Vagina (tissue), 2 donors: Measurements from ENCODE around the gene USP49.

Source experiments
- POLR2A ChIP-seq, 2 donors: fragments of 450-650 bp; IDR thresholded peaks; one replicate each; pipeline ENCODE4 v1.6.1; 2017; ENCODE audit warnings: antibody characterized with exemption in 2 of 2, mild to moderate bottlenecking in 2 of 2, moderate library complexity in 2 of 2
- POLR2AphosphoS5 ChIP-seq, 2 donors: sonication (generic); formaldehyde crosslinking; IDR thresholded peaks; one replicate each; pipeline ENCODE4 v1.9.0; 2017; ENCODE audit warnings: antibody characterized with exemption in 2 of 2, mild to moderate bottlenecking in 2 of 2, low read depth in 1 of 2; ENCODE audit not compliant: insufficient read depth in 1 of 2
- TF ChIP-seq, protein P1 (sequence below), 3 experiments: fragments of 450-650 bp in 2 of 3; fragments of 200-600 bp in 1 of 3; sonication (generic) in 1 of 3; IDR thresholded peaks; one replicate each; pipeline ENCODE4 v1.5.1; 2017 to 2019; ENCODE audit warnings: antibody characterized with exemption in 3 of 3, mild to moderate bottlenecking in 2 of 3, moderate library complexity in 2 of 3

DNA sequence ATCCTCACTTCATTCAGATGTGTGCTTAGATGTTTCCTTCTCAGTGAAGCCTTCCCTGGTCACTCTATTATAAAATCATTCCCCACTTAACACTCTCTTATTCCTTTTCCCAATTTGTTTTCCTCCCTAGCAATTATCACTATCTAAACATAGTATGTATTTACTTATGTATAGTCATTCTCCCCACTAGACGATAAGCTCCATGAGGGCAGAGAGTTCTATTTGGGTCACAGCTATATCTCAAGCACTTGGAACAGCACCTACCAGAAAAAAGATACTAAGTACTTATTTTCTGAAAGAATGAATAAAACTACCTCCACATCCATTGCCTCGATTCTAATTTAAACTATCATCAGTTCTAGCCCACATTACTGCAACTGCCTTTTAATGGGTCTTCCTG lies 36.5 kb downstream of the USP49 start:
- TF ChIP-seq POLR2A (IDR thresholded peaks at IDR 0.05) (no peak), POLR2AphosphoS5 (IDR thresholded peaks at IDR 0.05; ENCODE audit: insufficient read depth in 1 of 2, low read depth in 1 of 2) (no peak)
- TF ChIP-seq, protein P1, sequence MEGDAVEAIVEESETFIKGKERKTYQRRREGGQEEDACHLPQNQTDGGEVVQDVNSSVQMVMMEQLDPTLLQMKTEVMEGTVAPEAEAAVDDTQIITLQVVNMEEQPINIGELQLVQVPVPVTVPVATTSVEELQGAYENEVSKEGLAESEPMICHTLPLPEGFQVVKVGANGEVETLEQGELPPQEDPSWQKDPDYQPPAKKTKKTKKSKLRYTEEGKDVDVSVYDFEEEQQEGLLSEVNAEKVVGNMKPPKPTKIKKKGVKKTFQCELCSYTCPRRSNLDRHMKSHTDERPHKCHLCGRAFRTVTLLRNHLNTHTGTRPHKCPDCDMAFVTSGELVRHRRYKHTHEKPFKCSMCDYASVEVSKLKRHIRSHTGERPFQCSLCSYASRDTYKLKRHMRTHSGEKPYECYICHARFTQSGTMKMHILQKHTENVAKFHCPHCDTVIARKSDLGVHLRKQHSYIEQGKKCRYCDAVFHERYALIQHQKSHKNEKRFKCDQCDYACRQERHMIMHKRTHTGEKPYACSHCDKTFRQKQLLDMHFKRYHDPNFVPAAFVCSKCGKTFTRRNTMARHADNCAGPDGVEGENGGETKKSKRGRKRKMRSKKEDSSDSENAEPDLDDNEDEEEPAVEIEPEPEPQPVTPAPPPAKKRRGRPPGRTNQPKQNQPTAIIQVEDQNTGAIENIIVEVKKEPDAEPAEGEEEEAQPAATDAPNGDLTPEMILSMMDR (IDR thresholded peaks at IDR 0.05): no peak
